HG03520 (cell line): ENCODE results near the gene PRDM15.
"Not testable (repeated sequence)": the region's sequence is repeated elsewhere in the genome, so short reads cannot be mapped to it uniquely, and the experiment has no call there.

Experiments used
- ATAC-seq: cut with Tn5 transposase; IDR thresholded peaks from one replicate; pipeline ENCODE4 v1.9.1; 2021; ENCODE audit warnings: mild to moderate bottlenecking, moderate library complexity; ENCODE audit not compliant: unreplicated experiment

PRDM15 gene

GRCh38 chr21:41785262-41785661, 93.9 kb downstream of the PRDM15 start:
- not testable (repeated sequence) for ATAC-seq

GRCh38 chr21:41784456-41785102, 94.6 kb downstream of the PRDM15 start:
- no peak for ATAC-seq

- no peak for ATAC-seq
These were observed 95.5 kb downstream of the PRDM15 start for GRCh38 chr21:41783476-41784180.

GRCh38 chr21:41781050-41781410, 98.1 kb downstream of the PRDM15 start:
- ATAC-seq, result no peak

GRCh38 chr21:41780337-41781049, 98.7 kb downstream of the PRDM15 start:
- ATAC-seq, result no peak

- ATAC-seq, result no peak
These were observed 99.5 kb downstream of the PRDM15 start for GRCh38 chr21:41779659-41780058.

- no peak for ATAC-seq
These were observed 100.1 kb downstream of the PRDM15 start for GRCh38 chr21:41778930-41779600.

GRCh38 chr21:41777951-41778815, 101.0 kb downstream of the PRDM15 start:
- ATAC-seq, result no peak

GRCh38 chr21:41776778-41777177, 102.4 kb downstream of the PRDM15 start:
- ATAC-seq, result no peak

- no peak for ATAC-seq
These were observed 104.0 kb downstream of the PRDM15 start for GRCh38 chr21:41775149-41775472.

GRCh38 chr21:41774467-41775148, 104.5 kb downstream of the PRDM15 start:
- ATAC-seq, result no peak

GRCh38 chr21:41772351-41773080, 106.6 kb downstream of the PRDM15 start:
- no peak for ATAC-seq

- no peak for ATAC-seq
These were observed 107.6 kb downstream of the PRDM15 start for GRCh38 chr21:41771625-41771945.

- no peak for ATAC-seq
These were observed 108.1 kb downstream of the PRDM15 start for GRCh38 chr21:41770901-41771624.

GRCh38 chr21:41769933-41770332, 109.2 kb downstream of the PRDM15 start:
- no peak for ATAC-seq

GRCh38 chr21:41769521-41769920, 109.6 kb downstream of the PRDM15 start:
- no peak for ATAC-seq

GRCh38 chr21:41769111-41769510, 110.0 kb downstream of the PRDM15 start:
- ATAC-seq, result no peak

- ATAC-seq, result no peak
These were observed 110.6 kb downstream of the PRDM15 start for GRCh38 chr21:41768437-41769042.
